ENCODE results near the gene BCAR1.

BCAR1 gene

DNA sequence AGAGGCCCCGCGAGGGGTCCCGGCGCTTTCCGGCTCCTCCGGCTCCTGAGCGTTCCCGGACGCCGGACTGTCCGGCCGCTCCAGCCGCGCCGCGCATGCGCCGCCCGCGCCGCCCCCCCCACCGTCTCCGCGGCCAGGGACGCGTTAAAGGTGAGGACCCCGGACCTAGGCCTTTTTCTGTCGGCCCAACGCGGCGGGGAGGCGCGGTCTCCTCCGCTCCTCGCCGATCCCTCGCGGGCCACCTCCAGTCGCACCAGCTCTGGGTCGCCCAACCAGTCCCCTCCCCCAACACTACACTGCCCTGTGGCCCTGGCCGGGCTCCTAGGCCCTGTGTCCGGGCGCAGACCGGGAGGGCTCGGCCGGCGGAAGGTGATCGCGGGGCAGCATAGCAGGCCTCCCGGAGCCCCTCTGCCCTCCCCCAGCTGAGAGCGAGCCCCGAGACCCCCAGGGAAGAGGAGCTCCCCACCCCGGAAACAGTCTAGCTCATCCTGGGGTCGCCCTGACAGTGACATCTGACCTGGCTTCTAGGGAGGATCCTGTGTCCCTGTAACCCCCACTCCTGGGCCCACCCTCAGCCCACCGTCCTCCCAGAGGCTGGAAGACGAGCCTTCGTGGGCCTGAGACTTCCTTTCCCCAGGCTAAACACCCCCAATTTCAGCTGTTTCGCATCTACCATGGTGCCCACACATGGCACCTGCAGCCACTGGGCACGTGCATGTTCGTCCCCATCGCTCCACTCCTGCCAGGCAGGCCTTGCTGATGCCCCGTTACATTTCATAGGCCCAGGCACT, 14.7 kb upstream of the BCAR1 start:
- ATAC-seq (replicated peaks): no peak
- Mint-ChIP-seq H3K9me3 (no peaks in the 10 kb centered on the region), H3K36me3 (ENCODE audit: insufficient read depth) (no peaks in the 10 kb centered on the region), H3K27me3 (peaks cover 45 to 62% of the 10 kb centered on the region in 2 donors), H3K4me3 (peak overlapping the region; percentile 71 to 76), H3K27ac (peak overlapping the region in 1 of 2 donors; percentile 57), H3K4me1 (ENCODE audit: low read depth in 2 of 2) (peaks cover 0 to 6% of the 10 kb centered on the region in 2 donors)
- DNase-seq: no peak

DNA sequence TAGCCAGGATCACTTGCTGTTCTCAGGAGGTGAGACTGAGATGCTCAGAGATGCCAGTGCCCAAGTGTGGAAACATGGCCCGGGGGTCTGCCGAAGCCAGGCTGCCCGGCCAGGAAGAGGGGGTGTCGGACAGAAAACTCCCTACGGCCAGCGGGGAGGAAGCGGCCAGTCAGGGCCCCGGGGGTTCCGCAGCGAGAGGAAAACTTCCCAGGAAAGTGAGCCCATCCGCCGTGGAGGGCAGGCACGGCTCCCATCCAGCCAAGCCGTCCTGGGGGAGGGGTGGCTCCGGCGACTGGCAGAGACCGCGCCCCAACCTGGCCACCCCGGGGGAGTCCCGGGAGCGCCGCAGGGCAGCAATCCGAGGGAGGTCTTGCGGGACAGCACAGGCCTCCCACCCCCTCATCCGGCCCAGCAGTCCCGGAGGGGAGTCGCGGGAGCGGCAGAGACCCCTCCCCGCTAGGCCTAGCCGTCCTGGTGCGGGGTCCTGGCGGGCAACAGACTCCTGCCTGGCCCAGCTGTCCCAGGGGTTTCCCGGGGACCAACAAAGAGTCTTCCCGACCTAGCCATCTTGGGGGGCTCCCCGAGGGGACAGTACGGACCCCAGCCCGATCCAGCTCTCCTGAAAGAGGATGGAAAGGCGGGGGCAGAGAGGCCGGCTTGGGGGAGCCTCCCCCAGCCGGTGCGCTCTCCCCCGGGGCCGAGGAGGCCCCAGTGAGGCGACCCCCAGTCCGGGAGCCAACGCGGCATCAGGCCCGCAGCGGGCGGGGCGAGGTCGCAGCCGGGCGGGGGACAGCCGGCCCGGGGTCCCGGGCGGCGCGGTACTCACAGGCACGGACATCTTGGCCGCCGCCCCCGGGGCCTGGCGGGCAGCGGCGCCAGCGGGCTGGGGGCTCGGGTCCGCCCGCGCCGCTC, 13.8 kb upstream of the BCAR1 start:
- H3K27ac Mint-ChIP-seq: peak overlapping the region in 1 of 2 donors; percentile 46
- DNase-seq (no peak), ATAC-seq (replicated peaks) (no peak)
- H3K9me3 Mint-ChIP-seq: no peaks in the 10 kb centered on the region
- H3K4me1 Mint-ChIP-seq (ENCODE audit: low read depth in 2 of 2): peaks cover 0 to 6% of the 10 kb centered on the region in 2 donors
- H3K27me3 Mint-ChIP-seq: peaks cover 43 to 63% of the 10 kb centered on the region in 2 donors
- H3K36me3 Mint-ChIP-seq (ENCODE audit: insufficient read depth): no peaks in the 10 kb centered on the region
- peak overlapping the region; percentile 51 to 71 for H3K4me3 Mint-ChIP-seq

DNA sequence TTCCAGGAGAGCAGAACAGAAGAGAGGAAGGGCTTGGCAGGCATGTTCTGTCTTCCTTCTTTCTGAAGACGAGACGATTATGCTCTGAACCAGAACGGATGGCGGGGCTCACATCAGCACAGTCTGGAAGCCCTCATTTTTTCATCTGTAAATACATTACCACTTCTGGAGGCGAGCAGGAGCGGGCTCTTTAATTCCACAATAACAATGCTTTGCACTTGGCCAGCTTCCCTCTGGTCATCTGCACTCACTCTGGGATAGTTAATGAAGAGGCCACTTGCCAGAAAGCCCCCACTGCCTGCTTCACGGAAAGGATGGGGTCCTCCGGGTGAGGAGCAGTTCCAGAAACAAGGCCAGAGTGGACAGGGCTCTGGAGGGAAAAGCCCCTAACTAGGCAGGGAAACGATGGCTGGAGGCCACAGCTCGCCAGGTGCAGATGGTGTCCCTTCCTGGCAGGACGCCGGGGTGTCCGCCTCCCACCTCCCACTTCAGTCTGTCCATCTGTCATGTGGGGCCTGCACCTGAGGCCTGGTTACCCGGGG, 13.1 kb upstream of the BCAR1 start:
- H3K4me3 Mint-ChIP-seq: peak overlapping the region; percentile 51 to 71
- peaks cover 0 to 6% of the 10 kb centered on the region in 2 donors for H3K4me1 Mint-ChIP-seq (ENCODE audit: low read depth in 2 of 2)
- H3K9me3 Mint-ChIP-seq: no peaks in the 10 kb centered on the region
- H3K27ac Mint-ChIP-seq: peak overlapping the region in 1 of 2 donors; percentile 46
- no peaks in the 10 kb centered on the region for H3K36me3 Mint-ChIP-seq (ENCODE audit: insufficient read depth)
- DNase-seq: no peak
- ATAC-seq (replicated peaks): no peak
- H3K27me3 Mint-ChIP-seq: peaks cover 43 to 63% of the 10 kb centered on the region in 2 donors

DNA sequence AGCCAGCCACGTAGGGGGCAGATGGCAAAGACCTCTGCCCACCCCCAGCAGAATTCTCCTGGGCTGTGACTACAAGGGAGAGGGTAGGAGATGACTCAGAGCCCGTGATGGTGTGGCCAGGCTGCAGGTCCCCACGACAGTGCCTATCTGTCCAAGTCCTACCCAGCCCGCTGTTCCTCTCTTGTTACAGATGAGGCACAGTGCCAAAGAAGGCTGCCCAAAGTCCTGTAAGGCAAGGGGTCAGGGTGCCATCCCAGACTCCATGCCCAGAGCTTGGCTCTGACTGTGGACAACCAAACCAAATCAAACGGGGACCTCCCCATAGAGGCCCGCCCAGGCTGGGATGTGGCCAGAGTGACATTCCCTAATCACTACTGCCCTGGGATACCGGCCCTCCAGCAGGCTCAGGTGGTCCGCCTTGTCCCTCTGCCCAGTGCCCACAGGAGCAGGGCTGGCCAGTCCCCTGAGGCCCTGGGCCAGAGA, 12.6 kb upstream of the BCAR1 start:
- no peak for DNase-seq

DNA sequence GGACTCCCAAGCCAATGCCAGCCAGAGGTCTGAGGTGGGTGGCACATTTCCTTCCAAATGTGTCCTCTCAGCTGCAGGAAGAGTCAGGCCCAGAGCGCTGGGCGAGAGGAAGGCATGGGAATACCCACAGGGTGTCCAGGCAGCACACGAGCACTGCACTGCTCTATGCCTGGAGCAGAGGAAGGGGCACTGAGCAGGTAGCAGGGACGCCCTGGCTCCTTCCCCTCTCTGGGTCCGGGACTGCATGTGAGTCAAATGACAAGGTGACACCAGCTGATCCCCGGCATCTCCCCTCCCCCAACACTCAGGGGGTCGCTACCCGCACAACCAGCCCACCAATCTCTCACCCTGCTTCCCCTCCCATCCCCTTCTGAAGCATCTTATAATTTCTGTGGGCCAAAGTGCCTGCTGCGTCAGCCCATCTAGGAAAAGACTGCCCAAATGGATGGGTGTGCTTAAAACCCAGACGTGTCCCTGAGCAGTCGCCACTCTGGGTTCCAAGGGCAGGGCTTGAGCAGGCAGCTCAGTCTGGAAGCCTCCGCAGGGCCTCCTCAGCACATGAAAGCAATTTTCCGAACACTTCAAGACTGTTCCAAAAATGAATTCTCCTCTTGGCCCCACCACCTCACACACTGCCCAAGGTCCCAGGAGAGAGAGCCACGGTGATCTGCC, 12.0 kb upstream of the BCAR1 start:
- Mint-ChIP-seq H3K36me3 (ENCODE audit: insufficient read depth) (no peaks in the 10 kb centered on the region), H3K9me3 (no peaks in the 10 kb centered on the region), H3K4me3 (no peak overlapping the region), H3K27me3 (peaks cover 43 to 66% of the 10 kb centered on the region in 2 donors), H3K27ac (no peak overlapping the region), H3K4me1 (ENCODE audit: low read depth in 2 of 2) (peaks cover 0 to 6% of the 10 kb centered on the region in 2 donors)
- no peak for DNase-seq
- ATAC-seq (replicated peaks): no peak

More for the DNA sequence above, 12.6 kb upstream of the BCAR1 start:
- no peak for ATAC-seq (replicated peaks)
- Mint-ChIP-seq H3K36me3 (ENCODE audit: insufficient read depth) (no peaks in the 10 kb centered on the region), H3K9me3 (no peaks in the 10 kb centered on the region), H3K4me1 (ENCODE audit: low read depth in 2 of 2) (peaks cover 0 to 6% of the 10 kb centered on the region in 2 donors), H3K27me3 (peaks cover 43 to 63% of the 10 kb centered on the region in 2 donors), H3K27ac (no peak overlapping the region), H3K4me3 (peak overlapping the region; percentile 51 to 71)

DNA sequence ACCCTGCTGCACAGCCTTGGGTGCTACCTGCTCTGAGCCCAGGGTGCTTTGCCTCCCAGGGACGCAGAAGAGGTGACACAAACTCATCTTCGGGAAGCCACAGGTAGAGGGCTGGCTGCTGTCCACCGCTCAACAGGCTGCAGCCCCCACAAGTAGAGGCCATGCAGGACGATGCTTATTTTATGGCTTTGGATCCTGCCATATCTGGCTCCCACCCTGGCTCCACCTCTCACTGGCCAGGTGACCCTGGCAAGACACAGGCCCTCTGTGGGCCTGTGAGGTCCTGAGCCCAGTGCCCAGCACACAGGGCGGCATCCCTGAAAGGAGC, 11.3 kb upstream of the BCAR1 start:
- ATAC-seq (replicated peaks): no peak
- Mint-ChIP-seq H3K27ac (no peak overlapping the region), H3K9me3 (no peaks in the 10 kb centered on the region), H3K27me3 (peaks cover 50 to 71% of the 10 kb centered on the region in 2 donors), H3K36me3 (ENCODE audit: insufficient read depth) (no peaks in the 10 kb centered on the region), H3K4me1 (ENCODE audit: low read depth in 2 of 2) (peaks cover 0 to 10% of the 10 kb centered on the region in 2 donors), H3K4me3 (no peak overlapping the region)
- no peak for DNase-seq

DNA sequence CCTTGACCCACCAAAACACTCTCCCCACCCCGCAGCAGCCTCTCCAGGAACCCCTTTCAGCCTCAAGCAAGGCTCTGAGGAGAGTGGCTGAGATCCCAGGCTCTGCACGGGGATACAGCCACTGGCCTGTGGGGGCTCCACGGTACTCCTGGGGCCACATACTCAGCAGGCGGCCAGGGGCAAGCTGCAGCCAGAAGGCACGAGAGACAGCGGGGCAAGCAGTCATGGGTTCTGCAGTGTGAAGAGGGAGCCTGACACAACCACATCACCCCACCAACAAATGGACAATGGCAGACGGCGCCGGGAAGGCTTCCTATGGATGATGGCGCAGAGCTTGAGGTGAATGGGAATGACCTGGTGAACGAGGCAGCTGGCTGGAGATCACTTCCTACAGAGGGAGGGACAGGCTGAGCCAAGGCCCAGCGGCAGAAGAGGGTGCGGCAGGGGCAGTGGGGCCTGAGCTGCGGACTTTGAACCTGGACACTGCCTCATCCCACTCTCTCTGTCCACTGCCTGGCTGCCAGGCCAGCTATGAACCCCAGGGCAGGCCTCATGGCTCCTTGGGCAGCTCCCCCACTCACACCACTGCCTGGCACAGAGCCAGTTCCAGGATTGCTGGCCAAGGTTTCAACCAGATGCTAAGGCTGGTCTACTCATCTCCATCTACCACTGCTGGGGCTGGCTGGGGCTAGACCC, 10.8 kb upstream of the BCAR1 start:
- Mint-ChIP-seq H3K27ac (no peak overlapping the region), H3K27me3 (peaks cover 51 to 71% of the 10 kb centered on the region in 2 donors), H3K9me3 (no peaks in the 10 kb centered on the region), H3K4me3 (no peak overlapping the region), H3K4me1 (ENCODE audit: low read depth in 2 of 2) (peaks cover 0 to 10% of the 10 kb centered on the region in 2 donors), H3K36me3 (ENCODE audit: insufficient read depth) (no peaks in the 10 kb centered on the region)
- ATAC-seq (replicated peaks) (no peak), DNase-seq (no peak)

DNA sequence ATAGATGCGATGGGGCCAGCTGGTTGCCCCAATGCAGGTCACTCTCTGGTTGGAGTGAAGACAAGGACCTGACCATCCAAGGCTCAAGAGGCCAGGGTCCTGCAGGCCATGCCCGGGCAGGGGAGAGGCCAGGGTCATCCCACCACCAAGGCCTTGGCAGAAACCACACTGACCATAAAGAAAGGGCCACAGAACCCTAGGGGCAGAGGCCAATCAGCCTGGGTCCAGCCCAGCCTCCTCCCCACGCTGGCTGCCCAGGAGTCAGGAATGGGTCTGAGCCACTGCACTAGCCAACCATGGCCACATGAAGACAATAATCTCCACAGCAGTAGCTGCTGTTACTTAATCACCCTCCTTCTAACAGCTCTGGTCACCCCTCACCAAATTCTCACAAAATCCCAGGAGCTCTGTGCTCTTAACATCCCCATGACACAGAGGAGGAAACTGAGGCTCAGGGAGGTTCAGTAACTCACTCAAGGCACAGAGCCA, 10.2 kb upstream of the BCAR1 start:
- Mint-ChIP-seq H3K4me3 (no peak overlapping the region), H3K27ac (no peak overlapping the region), H3K4me1 (ENCODE audit: low read depth in 2 of 2) (peaks cover 0 to 10% of the 10 kb centered on the region in 2 donors), H3K9me3 (no peaks in the 10 kb centered on the region), H3K36me3 (ENCODE audit: insufficient read depth) (no peaks in the 10 kb centered on the region), H3K27me3 (peaks cover 47 to 71% of the 10 kb centered on the region in 2 donors)
- ATAC-seq (replicated peaks) (no peak), DNase-seq (no peak)

DNA sequence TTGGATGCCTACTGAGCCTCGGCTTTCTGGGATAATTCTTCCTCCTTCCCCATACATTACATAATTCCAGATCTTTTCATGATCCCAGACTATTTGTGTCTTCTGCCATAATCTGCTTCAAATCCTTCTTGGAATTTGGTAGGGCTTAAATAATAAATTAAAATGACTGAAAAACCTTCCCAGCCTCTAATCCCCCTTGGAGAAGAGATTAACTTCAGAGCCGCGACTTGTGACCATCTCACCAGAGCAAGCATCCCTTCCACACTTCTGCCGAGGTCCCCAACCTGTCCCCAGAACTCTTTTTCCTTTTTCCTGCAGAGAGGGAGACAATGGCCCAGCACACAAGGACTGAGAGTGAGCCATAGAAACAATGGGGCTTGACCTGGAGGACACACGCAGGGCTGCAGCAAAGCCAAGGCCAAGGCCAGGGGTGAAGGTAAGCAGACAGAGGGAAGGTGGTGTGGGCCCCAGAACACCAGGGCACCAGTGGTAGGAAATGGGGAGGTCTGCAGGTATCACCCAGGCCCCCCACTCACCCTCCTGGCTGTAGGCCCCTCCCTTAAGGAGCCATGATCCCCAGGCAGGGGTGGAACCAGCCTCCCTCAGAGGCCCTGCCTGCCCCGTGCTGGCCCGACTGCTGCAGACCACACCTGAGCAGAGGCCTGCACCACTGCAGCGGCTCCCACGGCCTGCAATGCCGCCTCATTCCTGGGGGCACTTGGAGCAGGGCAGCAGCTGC, 9.6 kb upstream of the BCAR1 start:
- H3K4me1 Mint-ChIP-seq (ENCODE audit: low read depth in 2 of 2): peaks cover 0 to 6% of the 10 kb centered on the region in 2 donors
- no peak overlapping the region for H3K4me3 Mint-ChIP-seq
- ATAC-seq (replicated peaks): no peak
- H3K27ac Mint-ChIP-seq: no peak overlapping the region
- no peaks in the 10 kb centered on the region for H3K36me3 Mint-ChIP-seq (ENCODE audit: insufficient read depth)
- H3K9me3 Mint-ChIP-seq: no peaks in the 10 kb centered on the region
- no peak for DNase-seq
- peaks cover 42 to 68% of the 10 kb centered on the region in 2 donors for H3K27me3 Mint-ChIP-seq

DNA sequence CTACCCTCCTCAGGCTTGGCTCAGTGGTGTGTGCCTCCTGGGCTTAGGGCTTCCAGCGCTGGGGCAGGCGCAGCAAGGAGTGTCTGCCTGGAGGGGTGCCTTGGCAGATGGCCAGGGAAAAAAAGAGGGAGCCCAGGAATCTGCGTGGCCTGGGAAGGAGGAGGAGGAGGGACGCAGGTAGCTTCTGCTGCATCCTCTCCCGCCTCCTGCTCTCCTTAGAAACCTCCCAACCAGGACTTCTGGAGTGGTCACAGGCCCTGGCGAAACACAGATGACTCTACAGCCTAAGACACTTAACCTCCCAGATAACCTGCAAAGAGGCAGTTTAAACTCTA, 7.3 kb upstream of the BCAR1 start:
- ATAC-seq (replicated peaks) (no peak), DNase-seq (no peak)
- H3K27me3 Mint-ChIP-seq: peaks cover 45 to 71% of the 10 kb centered on the region in 2 donors
- H3K4me3 Mint-ChIP-seq: no peak overlapping the region
- no peaks in the 10 kb centered on the region for H3K9me3 Mint-ChIP-seq
- H3K4me1 Mint-ChIP-seq (ENCODE audit: low read depth in 2 of 2): peaks cover 0 to 6% of the 10 kb centered on the region in 2 donors
- H3K36me3 Mint-ChIP-seq (ENCODE audit: insufficient read depth): no peaks in the 10 kb centered on the region
- H3K27ac Mint-ChIP-seq: no peak overlapping the region

DNA sequence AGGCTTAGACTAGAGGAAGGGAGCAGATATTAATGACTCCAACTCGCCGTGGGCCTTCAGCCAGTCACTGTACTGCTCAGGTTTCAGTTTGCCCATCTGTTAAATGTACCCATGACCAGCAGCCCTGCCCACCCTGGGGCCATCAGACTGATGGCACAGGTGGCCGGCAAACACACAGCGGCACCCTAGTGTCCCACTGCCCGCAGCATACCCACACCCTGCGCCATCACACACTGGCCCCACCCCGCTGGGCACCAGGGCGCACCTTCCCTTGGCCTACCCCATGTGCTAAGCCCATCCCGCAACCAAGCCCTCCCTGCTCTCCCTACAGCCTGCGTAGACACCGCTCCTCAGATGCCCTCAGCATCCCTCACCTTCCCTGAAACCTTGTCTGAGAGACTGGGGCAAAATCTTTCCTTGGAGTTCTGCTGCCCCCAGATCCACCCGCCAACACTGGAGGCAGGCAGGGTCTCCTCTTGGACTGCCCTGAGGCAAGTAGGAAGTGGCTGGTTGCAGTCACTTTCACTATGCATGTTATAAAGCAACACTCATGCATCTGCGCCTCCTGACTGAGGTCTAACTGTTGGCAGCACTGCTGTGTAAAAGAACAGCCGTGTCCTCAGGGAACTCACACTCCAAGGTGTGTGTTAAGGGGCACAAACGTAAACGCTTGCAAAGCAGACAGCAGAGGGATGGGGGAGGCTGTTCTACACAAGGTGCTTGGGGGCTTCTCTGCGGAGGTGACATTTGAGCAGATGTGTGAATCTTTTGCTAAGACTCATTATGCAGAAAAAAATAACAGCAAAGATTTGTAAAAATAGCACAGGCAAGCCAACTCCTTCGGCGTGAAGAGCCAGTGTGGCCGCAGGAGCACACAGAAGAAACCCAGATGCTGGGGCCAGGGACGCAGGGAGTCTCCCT, 6.7 kb upstream of the BCAR1 start:
- Mint-ChIP-seq H3K27me3 (peaks cover 45 to 71% of the 10 kb centered on the region in 2 donors), H3K9me3 (no peaks in the 10 kb centered on the region), H3K36me3 (ENCODE audit: insufficient read depth) (no peaks in the 10 kb centered on the region), H3K4me1 (ENCODE audit: low read depth in 2 of 2) (peaks cover 0 to 6% of the 10 kb centered on the region in 2 donors), H3K27ac (no peak overlapping the region), H3K4me3 (no peak overlapping the region)
- ATAC-seq (replicated peaks) (no peak), DNase-seq (no peak)
